K562 (cell line): ENCODE measurements around the gene ZSCAN29. TPM values are rescaled to one million over a fixed set of nuclear protein-coding genes. Genes with fewer than 3 reads are reported as not detected.

ENCODE experiments used
- AFF4 ChIP-seq: sonication (generic); formaldehyde crosslinking; IDR thresholded peaks from 2 replicates; pipeline ENCODE4 v1.8.0; 2023; ENCODE audit warnings: mild to moderate bottlenecking, missing genetic modification reagents
- CEBPB ChIP-seq: fragments of 450-650 bp; IDR thresholded peaks from 2 replicates; pipeline ENCODE4 v1.6.1; 2016; ENCODE audit warnings: missing genetic modification characterization, missing compliant biosample characterization
- DIDO1 ChIP-seq: fragments of 450-650 bp; IDR thresholded peaks from 2 replicates; pipeline ENCODE4 v1.6.1; 2016; ENCODE audit warnings: low read depth, missing biosample characterization, missing genetic modification characterization
- EHMT2 ChIP-seq: fragments of 450-650 bp; IDR thresholded peaks from 2 replicates; pipeline ENCODE4 v1.6.1; 2018; ENCODE audit warnings: antibody characterized with exemption
- HLTF ChIP-seq: fragments of 450-650 bp; IDR thresholded peaks from 2 replicates; pipeline ENCODE4 v1.6.1; 2016
- MCM5 ChIP-seq: fragments of 450-650 bp; IDR thresholded peaks from 2 replicates; pipeline ENCODE4 v1.6.1; 2016; ENCODE audit warnings: low read depth
- NFRKB ChIP-seq: fragments of 450-650 bp; IDR thresholded peaks from 2 replicates; pipeline ENCODE4 v1.6.1; 2016; ENCODE audit warnings: low read depth
- PHB ChIP-seq: fragments of 250-450 bp; sonication (Bioruptor Pico); IDR thresholded peaks from 2 replicates; pipeline ENCODE4 v1.5.0; 2021
- TAF7 ChIP-seq: fragments of 450-650 bp; IDR thresholded peaks from 2 replicates; pipeline ENCODE4 v1.6.1; 2016; ENCODE audit warnings: missing genetic modification characterization, missing compliant biosample characterization
- VEZF1 ChIP-seq: fragments of 200-800 bp; sonication (Bioruptor generic); IDR thresholded peaks from 2 replicates; pipeline ENCODE4 v1.6.1; 2017; ENCODE audit warnings: missing genetic modification characterization, missing compliant biosample characterization
- ZNF431 ChIP-seq: sonication (generic); formaldehyde crosslinking; IDR thresholded peaks from 2 replicates; pipeline ENCODE4 v1.8.0; 2022; ENCODE audit warnings: mild to moderate bottlenecking, missing genetic modification reagents
- ZNF639 ChIP-seq, 2 experiments: fragments of 200-800 bp in 1 of 2; sonication (Bioruptor generic) in 1 of 2; sonication (generic) in 1 of 2; formaldehyde crosslinking in 1 of 2; IDR thresholded peaks in 1 of 2; conservative IDR thresholded peaks in 1 of 2; 2 replicates each; pipeline versions ENCODE4 v1.5.0 to v1.6.1; 2016 to 2020; ENCODE audit warnings: missing compliant biosample characterization in 1 of 2, missing genetic modification characterization in 1 of 2, missing genetic modification reagents in 1 of 2
- ZNF644 ChIP-seq: fragments of 200-800 bp; sonication (Bioruptor generic); IDR thresholded peaks from 2 replicates; pipeline ENCODE4 v1.6.1; 2016; ENCODE audit warnings: low read depth, missing genetic modification characterization, missing compliant biosample characterization
- polyA plus RNA-seq, 8 experiments: library from polyadenylated mRNA; depleted of rRNA in 4 of 8; stranded (reverse) in 5 of 8; unstranded in 3 of 8; fragments of >200 nt; fragmentation: Nextera tagmentation in 2 of 8; fragmentation: Illumina TruSeq in 1 of 8; extraction: Ambion mirVana in 2 of 8; extraction: Trizol in 1 of 8; gene quantifications; 2 replicates each; pipeline versions ENCODE4 v1.2.1 to v1.2.3, GENCODE V29; 2011 to 2014; ENCODE audit warnings: inconsistent platforms in 1 of 8, missing spikeins in 1 of 8
- total RNA-seq, 7 experiments: library from RNA; depleted of rRNA in 6 of 7; stranded (reverse); fragments of >200 nt in 6 of 7; fragmentation: Illumina TruSeq in 2 of 7; extraction: Trizol in 2 of 7; gene quantifications; 2 replicates each; pipeline versions ENCODE4 v1.2.1 to v1.2.3, GENCODE V29; 2011 to 2021; ENCODE audit warnings: low replicate concordance in 1 of 7
- TF ChIP-seq, protein P1 (sequence below): fragments of 250-450 bp; sonication (Bioruptor Pico); IDR thresholded peaks from 2 replicates; pipeline ENCODE4 v1.5.0; 2021; ENCODE audit warnings: mild to moderate bottlenecking, moderate library complexity
- TF ChIP-seq, protein P2 (sequence below): sonication (generic); formaldehyde crosslinking; IDR thresholded peaks from 2 replicates; pipeline ENCODE4 v1.8.1; 2022; ENCODE audit warnings: missing genetic modification reagents

ZSCAN29 gene
- total and polyA plus RNA-seq, 9 of the 15 experiments (the other 6 are each of a cell fraction or from before 2014, with no cell fraction given), result 2.5 to 28.6 (median 19.7) TPM

- TF ChIP-seq, protein P1, sequence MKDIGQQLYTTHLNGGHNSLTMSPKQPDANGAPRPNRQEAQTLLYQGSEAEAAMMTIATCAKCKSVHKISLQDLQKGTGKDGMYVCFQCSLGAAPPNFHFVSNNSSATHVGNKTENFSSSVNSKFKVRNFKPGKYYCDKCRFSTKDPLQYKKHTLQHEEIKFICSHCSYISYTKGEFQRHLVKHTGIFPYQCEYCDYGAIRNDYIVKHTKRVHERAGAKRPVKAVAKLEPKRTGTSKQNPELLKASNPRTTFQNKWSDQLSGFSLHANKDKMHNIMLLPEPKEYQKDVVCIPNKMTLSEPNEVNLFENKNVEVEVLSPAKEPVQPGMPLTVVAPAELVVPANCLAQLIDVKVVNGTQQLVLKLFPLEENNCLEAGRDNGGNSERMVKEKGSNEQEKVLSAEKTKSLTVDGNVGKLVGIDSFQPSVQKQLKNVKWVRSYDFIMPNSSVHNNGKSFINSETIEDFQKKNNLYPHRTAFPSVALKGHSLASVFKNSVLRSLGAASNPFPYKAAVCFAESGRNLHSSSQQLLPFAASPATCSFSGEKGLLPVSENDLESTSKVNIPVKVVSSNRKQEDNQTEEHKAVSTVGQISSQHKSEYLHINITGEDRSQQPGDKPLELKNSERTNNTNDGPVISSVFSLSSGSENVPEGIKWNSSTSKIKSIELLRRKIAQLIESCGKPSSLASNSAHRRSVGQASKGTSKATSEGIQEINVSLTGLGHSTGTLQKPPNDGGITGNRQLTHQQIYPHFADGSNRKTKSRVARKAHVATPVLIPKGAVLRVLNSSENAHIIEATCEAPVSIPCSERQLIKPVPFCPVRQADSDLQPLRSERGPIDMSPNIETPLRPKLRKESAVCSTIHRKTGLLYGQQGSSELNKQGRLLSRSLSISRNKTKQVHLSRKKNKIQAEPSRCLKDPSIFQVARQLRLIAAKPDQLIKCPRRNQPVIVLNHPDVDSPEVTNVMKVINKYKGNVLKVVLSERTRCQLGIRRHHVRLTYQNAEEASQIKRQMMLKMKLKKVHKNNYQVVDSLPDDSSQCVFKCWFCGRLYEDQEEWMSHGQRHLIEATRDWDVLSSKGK, result no peak
- no peak for TF ChIP-seq VEZF1 (CRISPR knock-in tag)
- no peak for TF ChIP-seq MCM5
- no peak for TF ChIP-seq ZNF639 (CRISPR knock-in tag; conservative IDR thresholded peaks at IDR 0.05 in 1 of 2, IDR thresholded peaks at IDR 0.05 in 1 of 2)
- TF ChIP-seq AFF4 (CRISPR knock-in tag), result 0 out of 2 replicates have a peak, but pooled peaks have one; percentile 6
- TF ChIP-seq, protein P2, sequence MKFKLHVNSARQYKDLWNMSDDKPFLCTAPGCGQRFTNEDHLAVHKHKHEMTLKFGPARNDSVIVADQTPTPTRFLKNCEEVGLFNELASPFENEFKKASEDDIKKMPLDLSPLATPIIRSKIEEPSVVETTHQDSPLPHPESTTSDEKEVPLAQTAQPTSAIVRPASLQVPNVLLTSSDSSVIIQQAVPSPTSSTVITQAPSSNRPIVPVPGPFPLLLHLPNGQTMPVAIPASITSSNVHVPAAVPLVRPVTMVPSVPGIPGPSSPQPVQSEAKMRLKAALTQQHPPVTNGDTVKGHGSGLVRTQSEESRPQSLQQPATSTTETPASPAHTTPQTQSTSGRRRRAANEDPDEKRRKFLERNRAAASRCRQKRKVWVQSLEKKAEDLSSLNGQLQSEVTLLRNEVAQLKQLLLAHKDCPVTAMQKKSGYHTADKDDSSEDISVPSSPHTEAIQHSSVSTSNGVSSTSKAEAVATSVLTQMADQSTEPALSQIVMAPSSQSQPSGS (CRISPR knock-in tag), result no peak
- no peak for TF ChIP-seq PHB
- 0 out of 2 replicates have a peak, but pooled peaks have one; percentile 4 for TF ChIP-seq HLTF
- 0 out of 2 replicates have a peak, but pooled peaks have one; percentile 47 for TF ChIP-seq NFRKB
- TF ChIP-seq EHMT2, result peak; percentile 87; the same call in 1 of the 2 replicates
- TF ChIP-seq ZNF644, result 0 out of 2 replicates have a peak, but pooled peaks have one; percentile 23
- TF ChIP-seq DIDO1 (tag), result no peak
- peak; percentile 48; the same call in 1 of the 2 replicates for TF ChIP-seq TAF7 (tag)
- 0 out of 2 replicates have a peak, but pooled peaks have one; percentile 37 for TF ChIP-seq CEBPB (tag)
- 0 out of 2 replicates have a peak, but pooled peaks have one; percentile 4 for TF ChIP-seq ZNF431 (CRISPR knock-in tag)
These were observed 40.1 kb downstream of the ZSCAN29 start (continued) for GRCh38 chr15:43330780-43331087.
